ENCODE results near the gene PRCD.
A peak's percentile ranks its signal among the peaks of the same experiment; 100 is the strongest.
"Not testable (repeated sequence)": the region's sequence is repeated elsewhere in the genome, so short reads cannot be mapped to it uniquely, and the experiment has no call there.

Gene PRCD

GRCh38 chr17:76528528-76529223 lies 11.2 kb upstream of the PRCD start:
- DNase-seq, result no peak

- DNase-seq, result no peak
Measured at GRCh38 chr17:76529224-76530094, 10.4 kb upstream of the PRCD start.

DNA sequence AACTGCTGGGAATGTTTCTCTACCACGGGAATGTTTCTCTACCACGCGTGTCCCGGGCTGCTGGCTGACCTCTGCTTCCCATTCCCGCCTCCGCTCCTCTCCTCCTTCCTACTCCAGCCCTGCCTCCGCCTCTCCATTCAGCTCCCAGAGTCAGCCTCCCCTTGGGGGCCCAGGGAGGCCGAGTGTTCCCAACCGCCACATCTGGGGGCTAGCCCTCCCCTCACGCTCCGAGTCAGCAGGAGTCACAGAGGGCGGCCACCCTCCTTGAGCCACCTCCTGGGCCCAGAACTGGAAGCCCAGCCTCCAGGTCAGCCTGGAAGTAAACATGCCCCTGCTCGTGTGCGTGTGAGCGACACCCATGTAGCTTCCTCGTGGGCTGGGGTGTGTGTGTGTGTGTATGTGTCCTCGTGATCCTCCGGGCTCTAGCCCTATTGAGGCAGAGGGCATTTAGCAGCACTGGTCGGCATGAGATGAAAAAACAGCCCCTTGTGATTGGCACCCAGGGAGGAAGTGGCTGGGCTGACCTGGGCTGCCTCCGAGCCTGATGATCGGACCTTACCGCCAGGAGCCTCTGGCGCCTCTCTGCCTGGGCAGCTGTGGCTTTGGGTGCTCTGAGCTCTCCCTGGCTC lies 9.6 kb upstream of the PRCD start:
- DNase-seq, result no peak

DNA sequence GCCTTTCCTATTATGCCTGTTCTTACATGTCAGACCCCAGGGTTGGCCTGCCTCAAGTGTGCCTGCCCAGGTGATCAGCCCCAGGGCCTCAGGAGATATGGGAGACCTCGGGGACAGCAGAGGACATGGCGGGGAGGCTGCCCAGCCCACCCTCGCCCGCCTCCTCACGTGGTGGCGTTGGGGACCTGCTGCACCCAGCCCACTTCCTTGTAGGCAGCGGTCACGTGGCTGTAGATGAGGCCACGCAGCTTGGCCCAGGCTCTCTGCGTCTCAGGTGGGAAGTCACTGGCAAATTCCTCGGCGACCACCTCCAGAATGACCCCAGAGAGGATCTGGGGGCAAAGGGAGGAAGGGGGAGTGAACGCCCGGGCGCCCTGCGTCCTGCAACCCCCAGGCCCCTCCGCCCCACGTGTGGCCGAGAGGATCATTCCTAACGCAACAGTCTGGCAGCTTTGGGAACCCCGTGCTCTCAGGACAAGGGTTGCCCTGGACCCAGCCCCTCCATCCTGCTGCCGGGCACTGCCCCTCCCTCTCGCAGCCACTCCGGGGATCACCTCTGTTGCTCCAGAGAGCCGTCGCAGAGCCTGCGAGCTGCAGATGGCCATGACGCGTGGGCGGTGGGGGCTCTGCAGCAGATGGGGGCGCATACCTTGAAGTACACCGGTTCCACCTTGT lies 8.9 kb upstream of the PRCD start:
- no peak for DNase-seq

DNA sequence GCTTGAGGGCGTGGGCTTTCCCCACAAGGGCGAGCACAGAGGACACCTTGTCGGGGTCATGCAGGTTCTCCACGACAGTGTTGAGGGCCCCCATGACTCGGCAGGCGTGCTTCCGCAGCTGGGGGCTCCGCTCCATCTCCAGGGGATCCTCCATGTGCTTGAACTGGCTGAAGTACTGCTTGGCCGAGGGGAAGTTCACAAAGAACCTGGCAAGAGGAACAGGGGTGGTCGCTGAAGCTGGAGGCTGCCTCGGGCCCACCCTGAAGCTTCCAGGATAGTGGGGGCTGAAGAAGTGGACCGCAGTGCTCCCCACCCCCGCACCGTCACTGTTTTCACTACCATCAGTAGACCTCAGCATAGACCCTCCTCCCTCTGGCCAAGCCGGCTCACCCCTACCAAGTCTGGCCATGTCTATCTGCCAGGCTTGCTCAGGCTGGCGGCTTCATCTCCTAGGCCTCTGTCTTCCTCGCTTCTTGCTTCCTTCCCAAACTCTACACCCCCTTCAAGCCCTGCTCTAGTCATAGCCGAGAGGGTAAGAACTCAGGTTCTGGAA lies 8.3 kb upstream of the PRCD start:
- DNase-seq, result no peak

GRCh38 chr17:76532072-76532651 lies 7.7 kb upstream of the PRCD start:
- no peak for DNase-seq

GRCh38 chr17:76533640-76534359 lies 6.0 kb upstream of the PRCD start:
- DNase-seq, result not testable (repeated sequence)

GRCh38 chr17:76534831-76535732 lies 4.8 kb upstream of the PRCD start:
- no peak for DNase-seq

DNA sequence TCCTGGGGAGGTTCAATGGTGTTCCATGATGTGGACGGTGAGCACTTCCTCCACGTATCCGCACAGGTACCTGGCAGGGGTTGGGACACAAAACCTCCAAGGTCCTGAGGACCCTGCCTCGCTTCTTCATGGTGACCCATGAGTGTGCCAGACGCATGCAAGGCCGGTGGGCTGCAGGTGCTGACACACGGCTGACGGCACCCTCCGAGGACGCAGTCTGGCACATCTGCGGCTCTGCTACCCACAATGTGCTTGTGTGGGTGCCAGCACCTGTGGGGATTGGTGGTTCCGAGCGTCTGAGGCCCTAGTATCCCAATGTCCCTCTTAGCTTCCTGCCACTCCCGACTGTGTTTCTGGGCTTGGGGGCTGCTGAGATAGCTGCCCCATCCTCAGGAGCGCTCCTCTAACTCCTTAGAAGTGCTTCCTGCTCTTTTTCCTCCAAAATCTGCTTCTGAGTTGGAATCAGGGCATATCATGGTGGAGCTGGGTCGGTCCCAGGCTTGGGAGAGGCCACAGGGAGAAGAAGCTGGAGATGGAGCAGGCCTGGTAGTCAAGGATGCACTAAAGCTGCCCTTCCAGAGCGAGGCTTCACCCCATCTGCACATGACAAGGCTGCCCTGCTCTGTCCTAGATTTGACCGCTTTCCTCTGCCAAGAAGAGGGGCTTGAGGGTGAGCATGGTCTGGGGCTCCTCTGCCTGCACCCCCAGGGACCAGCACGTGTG lies 3.9 kb upstream of the PRCD start:
- DNase-seq, result no peak

- DNase-seq, result no peak
Measured at GRCh38 chr17:76536511-76537287, 3.1 kb upstream of the PRCD start.

DNA sequence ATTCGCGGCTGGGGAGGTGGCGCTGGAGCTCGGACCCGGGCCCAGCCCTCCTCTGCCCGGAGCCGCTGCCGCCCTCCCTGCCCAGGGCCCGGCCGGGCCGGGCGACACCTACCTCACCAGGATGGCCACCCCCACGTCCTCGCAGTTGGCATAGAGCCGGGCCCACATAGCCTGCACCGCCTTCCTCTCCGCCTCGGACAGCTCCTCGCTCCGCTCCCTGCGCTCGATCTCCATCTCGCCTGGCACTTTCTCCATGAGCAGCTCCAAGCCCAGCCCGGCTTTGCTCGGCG lies 2.6 kb upstream of the PRCD start:
- DNase-seq, result no peak

DNA sequence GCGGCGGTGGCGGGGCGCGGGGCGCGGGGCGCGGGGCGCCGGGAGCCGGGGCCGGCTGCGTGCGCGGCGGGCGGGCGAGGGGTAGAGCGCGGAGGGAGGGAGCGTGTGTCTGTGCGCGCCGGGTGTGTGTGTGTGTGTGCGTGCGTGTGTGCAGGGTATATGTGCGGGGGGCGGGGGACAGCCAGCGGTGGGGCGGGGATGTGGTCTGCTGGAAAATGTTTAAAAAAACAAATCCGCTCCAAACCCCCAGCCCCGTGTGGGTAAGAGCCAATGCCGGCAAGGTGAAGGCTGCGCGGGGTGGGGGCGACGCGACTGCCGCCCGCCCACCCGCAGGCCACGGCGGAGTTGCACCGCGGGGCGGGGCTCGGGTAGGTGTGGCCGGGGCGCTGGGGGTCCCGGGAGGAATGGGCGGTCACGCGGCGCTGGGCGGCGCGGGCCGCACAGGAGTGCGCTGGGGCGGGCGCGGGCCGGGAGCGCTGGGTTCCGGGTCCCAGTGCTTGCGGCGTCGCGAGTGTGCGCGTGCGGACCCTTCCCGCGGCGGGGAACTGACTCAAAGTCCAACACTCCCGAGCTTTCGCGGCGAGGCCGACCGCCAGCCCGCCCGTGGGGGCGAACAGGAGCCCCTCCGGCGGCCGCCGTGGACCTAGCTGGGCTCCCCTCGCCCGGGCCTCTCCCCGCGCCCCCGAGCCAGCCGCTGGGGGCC lies 2.1 kb upstream of the PRCD start, which contains the start of gene CYGB:
CYGB (minus strand) TSS at position 132 of the 703 bp plus-strand sequence. CDS start 167 bp downstream, outside the sequence.
- no peak for DNase-seq

DNA sequence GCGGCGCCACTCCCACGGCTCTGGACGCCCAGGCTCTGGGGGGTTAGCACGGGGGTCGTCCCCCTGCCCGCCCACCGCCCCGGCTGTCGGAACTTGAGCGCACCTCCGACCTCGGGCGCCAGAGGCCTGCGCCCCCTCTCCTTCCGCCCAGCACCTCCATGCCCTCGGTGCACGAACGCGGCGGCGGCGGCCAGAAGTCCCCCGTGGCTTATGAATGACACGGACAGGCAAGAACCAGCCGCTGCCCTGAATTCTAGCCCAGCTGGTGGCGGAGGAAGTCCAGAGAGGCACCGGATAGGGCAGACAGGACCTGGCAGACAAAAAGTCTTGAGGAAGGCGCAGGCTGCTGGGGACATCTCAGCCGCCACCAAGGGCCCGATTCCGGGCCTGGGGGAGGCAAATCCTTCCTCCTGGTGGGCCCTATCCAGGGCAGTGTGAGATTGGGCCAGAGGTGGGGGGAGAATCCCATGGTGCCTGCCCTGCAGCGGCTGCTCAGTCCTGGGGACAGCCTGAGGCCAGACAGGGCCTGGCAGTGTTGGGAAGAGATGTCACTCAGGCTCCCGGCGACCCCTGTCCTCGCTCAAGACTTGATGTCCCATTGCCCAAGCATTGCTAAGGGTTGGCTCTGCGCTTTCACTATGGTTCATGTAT lies 1.4 kb upstream of the PRCD start:
- no peak for DNase-seq

- DNase-seq, result no peak
Measured at GRCh38 chr17:76538941-76539570, 788 bp upstream of the PRCD start.

- DNase-seq, result peak; percentile 90
Measured at GRCh38 chr17:76540381-76541300, 797 bp downstream of the PRCD start.

- DNase-seq, result no peak
Measured at GRCh38 chr17:76541739-76542454, 2.1 kb downstream of the PRCD start.
